SH-SY5Y (cell line): Measurements from ENCODE around the gene TRAPPC5.

ENCODE experiments used
- GATA2 ChIP-seq: IDR thresholded peaks from 2 replicates; pipeline ENCODE4 v1.6.1; 2011; ENCODE audit warnings: mild to moderate bottlenecking, low read depth, low read length
- GATA3 ChIP-seq: IDR thresholded peaks from 2 replicates; pipeline ENCODE4 v1.6.1; 2011; ENCODE audit warnings: low read depth, mild to moderate bottlenecking, low read length, moderate library complexity

DNA sequence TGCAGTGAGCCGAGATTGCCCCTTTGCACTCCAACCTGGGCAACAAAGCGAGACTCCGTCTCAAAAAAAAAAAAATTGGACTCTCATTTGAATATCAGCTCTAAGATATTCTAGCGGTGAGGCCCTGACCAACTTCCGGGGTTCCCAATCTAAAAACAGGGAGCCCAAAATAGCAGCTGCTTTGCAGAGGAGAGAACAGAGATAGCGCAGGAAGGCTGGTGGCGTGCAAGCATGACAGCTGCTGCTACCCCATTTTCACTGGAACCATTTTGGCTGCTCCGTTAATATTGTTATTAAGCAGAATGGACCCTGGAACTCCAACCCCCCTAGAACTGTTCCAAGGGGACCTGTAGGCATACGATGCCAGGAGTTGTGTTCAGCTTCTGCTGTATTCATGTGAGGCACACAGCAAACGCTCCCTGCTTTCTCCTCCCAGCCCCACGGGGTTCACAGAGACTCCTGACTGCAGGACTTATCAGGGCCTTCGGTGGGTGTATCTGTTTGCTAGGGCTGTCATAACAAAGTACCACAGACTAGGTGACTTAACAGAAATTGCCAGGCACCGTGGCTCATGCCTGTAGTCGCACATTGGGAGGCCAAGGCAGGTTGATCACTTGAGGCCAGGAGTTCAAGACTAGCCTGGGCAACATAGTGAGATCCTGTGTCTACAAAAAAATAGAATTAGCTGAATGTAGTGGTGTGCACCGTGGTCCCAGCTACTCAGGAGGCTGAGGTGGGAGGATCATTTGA is 32.2 kb upstream of the TRAPPC5 start:
- TF ChIP-seq GATA3 (no peak), GATA2 (no peak)
